Measurements from ENCODE around the gene CNTRL.

Gene CNTRL

DNA sequence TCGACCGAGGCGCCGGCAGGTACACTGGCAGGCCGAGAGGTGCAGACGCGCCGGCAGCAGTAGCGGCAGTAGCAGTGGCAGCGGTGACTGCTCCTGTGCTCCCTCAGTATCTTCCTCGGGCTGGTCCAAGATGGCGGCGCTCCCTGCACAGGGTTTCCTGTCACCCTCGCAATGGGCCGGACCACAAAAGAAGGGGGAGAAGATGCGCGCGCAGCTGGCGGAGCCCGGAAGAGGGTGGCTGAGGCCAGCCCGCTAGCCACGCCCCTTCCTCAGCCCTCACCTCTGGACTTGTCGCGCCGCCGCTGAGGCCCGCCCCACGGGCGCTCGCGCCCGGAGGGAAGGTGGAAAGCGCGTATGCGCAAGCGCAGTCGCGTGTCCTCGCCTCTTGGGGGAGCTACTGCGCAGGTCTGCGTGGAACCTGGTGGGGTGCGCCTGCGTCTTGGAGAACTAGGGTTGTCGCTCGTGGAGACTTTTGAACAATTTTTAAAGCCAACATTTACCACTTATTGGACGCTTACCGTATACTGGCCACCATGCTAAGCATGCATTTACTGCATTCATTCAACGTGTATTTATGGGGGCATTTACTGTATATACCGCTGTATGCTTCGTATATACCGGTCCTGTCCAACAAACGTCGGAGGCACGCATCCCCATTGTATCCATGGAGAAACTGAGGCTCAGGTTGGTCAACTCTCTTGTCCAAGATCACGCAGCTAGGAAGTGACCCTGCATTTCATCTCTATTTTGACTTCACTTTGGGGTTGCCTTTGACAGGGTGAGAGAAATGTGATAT lies 127.2 kb downstream of the CNTRL start, which contains the start of gene RAB14:
Gene RAB14 (minus strand): TSS at position 132 of the 796 bp plus-strand sequence. CDS start 8,457 bp downstream, outside the sequence.
- peak; percentile 90 for DNase-seq (ENCODE audit: low read depth)

DNA sequence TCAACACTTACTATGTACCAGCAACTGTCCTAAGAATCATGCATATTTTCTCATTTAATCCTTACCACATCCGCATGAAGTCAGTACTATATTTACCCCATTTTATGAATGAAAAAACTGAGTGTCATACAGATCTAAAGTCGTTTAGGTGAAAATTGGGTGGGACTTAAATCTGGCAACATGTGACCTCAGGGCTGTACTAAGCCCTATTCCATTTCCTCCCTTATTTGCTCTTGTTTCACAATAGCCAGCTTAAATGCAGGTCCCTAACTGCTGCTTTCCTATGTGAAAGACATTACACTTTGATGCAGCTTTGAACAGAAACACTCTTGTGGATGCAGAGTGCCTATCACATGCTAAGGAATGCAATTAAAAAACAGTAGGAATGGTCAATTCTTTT lies 129.4 kb downstream of the CNTRL start:
- DNase-seq (ENCODE audit: low read depth), result no peak

DNA sequence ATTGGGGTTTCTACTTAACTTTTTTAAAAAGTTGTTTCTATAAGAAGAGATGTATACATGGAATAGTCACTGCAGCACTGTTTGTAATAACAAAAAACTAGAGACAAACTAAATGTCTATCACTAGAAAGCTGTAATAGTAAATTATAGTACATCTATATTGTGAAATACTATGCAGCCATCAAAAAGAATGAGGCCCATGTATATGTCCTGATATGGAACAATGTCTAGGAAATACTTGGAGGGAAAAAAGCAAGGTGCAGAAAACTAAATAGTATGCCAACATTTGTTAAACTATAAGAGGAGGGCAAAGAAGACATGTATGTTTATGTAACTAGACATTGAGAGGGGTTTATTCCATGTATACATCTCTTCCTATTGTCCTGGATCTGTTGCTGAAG lies 129.9 kb downstream of the CNTRL start:
- no peak for DNase-seq (ENCODE audit: low read depth)

DNA sequence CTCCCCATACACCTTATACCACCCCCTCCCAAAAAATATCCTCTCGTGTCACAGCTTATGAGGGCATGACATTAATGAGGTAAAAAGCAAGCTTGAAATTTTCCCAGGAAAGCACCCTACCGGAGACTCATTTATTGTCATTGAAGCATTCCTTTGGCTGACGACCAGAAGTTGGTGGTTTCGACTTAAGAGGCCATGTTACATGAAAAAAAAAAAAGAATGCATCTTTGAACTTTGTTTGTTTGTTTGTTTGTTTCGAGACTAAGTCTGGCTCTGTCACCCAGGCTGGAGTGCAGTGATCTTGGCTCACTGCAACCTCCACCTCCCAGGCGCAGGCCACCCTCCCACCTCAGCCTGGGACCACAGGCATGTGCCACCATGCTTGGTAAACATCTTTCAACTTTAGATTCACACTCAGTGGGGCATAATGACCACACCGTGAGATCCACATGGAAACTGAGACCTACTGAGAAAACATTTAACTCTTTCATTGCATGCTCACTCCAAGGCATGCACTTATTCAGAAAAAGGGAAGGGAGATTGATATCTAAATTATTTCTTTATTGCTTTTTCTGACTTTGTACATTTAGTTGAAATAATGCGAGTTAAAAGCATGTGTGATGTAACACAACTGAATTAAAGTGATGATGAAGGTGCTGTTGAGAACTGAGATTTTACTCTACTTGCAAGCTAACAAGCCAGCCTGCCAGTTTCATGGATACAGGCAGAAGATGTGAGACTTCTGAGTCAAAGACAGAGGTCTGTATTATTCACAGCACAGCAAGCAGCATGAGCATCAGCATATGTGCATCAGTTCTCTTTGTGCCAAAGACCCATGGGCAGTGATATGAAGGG lies 132.0 kb downstream of the CNTRL start:
- no peak for DNase-seq (ENCODE audit: low read depth)

DNA sequence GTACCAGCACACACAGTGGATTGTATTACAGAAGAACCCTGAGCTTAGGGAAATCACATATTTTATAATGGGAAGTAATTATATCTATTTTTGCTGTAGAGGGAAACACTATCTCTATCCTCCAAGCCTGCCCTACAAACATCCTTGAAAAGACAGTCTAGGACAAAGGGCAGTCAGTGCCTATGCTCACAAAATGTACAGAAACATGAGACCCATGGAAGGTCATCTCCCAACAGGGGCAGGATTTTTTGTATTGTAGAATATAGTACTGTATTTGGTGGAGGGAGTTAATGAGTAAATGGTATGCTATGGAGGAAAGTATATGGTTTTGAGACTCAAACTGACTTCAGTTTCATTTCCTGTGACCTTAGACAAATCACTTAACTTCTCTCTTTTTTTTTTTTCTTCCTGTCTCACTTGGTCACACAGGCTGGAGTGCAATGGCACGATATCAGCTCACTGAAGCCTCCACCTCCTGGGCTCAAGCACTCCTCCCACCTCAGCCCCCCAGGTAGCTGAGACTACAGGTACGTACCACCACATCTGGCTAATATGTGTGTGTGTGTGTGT lies 132.7 kb downstream of the CNTRL start:
- no peak for DNase-seq (ENCODE audit: low read depth)

DNA sequence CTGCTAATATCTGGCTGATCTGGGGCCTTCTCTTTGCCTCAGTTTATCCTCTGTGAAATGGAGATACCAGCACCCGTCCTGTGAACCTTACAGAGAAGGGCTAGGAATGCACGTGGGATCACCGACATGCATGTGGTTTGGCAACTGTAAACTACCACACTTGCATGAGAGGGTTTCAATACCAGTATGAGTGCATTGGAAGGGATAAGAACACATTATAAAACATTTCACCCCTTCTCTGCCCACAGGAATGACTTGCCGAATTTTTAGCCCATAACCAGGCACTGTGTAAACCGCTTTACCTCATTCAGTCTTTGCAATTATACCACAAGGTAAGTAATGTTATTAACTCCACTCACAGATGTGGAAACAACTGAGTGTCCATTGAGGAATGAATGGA lies 135.8 kb downstream of the CNTRL start:
- DNase-seq (ENCODE audit: low read depth), result no peak

DNA sequence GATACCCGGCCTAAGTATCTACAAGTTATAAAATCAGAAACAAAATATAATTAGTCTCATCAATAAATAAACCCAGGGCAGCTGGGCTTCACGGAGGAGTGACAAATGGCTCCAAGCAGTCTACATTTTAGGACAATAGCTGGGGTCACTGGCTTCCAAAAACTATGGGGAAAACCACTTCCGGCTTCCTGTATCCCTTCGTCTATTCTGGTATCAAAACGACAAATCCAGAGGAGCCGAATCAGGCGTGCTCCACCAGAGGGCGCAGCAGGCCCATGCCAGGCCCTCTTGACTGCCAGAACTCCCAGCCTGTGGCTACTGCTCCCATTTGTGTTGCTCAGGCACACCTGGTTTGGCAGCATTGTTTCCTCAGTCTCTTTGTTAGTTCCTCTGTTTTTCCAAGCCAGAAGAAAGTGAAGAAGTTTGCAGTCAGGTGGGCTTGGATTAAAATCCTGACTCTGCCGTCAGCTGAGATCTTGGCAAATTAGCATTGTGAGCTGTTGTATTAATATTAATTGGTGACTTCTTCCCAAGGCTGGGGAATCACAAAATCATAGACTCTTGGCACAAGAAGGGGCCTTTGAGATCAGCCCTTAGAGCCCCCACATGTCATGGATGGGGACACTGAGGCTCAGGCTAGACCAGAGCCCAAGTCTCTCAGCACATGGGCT lies 138.5 kb downstream of the CNTRL start:
- peak; percentile 65 for DNase-seq (ENCODE audit: low read depth)

DNA sequence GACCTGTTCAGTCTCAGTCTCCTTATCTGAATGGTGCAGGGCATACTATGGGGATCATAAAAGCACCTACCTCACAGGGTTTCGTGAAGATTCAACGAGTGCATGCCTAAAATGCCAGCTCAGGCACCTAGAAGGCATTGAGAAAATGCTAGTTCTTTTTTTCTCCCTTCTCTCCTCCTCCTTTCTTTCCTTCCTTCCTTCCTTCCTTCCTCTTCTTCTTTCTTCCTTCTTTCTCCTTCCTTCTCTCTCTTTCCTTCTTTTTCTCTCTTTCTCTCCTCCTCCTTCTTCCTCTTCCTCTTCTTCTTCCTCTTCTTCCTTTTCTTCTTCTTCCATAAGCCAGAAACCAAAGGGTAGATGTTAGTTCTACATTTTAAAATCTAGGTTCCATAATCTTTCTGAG lies 139.2 kb downstream of the CNTRL start:
- no peak for DNase-seq (ENCODE audit: low read depth)

DNA sequence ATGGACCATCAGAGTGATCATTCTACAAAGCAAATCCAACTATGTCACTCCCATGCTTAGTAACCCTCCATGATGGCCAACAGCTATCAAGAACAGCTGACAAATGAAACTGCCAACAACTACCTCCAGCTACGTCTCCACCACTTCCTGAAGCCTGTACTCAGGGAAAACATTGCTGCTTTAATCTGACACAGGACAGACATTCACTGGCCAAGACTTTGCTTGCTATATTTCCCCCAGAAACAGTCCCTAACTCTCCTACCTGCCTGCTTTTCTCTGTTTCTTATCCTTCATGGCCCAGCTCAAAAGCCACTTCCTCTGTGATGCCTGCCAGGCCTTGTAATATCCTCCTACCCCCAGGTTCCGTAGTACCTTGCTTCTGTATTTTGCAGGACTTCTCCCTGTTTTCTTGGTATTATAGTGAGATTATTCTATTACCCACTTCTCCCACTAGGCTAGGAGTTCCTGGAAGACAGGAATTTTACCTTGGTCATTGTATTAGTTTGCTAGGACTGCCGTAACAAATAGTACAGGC lies 141.6 kb downstream of the CNTRL start:
- no peak for DNase-seq (ENCODE audit: low read depth)

DNA sequence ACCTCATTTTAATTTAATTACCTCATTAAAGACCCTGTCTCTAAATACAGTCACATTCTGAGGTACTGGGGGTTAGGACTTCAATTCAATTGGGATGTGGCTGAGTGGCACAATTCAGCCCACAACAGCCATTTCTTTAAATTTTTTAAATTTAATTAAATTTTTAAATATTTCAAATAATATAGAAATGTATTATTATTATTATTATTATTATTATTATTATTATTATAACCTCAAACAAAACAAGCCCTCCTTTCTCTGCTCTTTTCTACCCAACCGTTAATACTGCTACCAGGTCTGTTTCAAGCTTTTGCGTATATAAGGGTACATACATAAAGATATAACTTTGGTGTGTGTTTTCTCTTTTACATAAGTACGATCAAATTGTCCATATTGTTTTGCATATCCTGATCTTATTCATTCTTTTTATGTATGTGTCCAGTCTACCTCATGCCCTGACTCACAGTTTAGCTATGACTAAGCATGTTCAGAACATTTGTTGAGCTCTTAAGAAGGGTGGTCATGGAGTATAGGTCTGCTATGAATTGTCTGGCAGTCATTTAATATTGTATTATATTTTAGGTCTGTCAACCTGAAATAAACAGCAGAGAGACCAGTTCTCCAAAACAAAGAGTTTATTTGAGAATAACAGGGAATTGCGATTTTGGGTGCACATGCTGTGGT lies 143.0 kb downstream of the CNTRL start:
- DNase-seq (ENCODE audit: low read depth), result no peak

DNA sequence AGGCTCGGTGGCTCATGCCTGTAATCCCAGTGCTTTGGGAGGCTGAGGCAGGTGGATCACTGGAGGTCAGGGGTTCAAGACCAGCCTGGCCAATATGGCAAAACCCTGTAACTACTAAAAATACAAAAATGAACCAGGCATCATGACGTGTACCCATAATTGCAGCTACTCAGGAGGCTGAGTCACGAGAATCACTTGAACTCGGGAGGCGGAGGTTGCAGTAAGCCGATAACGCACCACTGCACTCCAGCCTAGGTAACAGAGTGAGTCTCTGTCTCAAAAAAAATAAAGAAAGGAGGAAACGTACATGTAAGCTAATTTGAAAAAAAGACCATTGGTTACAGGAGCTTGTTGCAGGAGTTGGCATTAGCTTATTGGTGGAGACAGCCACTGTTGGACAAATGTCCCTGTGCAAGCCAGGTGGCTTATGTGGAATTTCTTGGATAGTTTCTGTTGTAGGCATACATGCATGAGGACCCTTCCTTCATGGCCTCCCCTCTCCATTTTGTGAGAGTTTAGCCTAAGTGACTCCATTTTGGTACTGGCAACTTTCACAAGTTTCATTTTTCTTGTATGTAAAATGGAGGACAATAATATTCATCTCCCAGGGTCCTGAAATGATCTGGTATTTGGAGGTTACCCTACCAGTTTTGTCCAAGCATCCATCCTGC lies 143.7 kb downstream of the CNTRL start:
- DNase-seq (ENCODE audit: low read depth), result no peak

DNA sequence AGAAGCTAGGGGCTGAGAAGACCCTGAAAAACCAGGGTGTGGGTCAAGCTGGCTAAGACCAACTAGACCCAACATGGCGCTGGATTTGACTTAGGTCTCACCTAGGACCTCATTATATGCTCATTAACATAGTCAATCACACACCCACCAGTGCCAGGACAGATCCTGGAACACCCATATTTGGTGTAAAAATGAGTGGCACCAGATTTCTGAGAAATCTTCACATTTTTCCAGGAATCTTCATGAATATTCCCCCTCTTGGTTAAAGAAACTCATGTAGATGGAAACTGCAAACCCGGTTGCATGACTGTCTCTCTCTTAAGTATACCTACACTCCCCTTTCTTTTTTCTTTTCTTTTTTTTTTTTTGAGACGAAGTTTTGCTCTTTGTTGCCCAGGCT lies 144.8 kb downstream of the CNTRL start:
- DNase-seq (ENCODE audit: low read depth), result no peak

DNA sequence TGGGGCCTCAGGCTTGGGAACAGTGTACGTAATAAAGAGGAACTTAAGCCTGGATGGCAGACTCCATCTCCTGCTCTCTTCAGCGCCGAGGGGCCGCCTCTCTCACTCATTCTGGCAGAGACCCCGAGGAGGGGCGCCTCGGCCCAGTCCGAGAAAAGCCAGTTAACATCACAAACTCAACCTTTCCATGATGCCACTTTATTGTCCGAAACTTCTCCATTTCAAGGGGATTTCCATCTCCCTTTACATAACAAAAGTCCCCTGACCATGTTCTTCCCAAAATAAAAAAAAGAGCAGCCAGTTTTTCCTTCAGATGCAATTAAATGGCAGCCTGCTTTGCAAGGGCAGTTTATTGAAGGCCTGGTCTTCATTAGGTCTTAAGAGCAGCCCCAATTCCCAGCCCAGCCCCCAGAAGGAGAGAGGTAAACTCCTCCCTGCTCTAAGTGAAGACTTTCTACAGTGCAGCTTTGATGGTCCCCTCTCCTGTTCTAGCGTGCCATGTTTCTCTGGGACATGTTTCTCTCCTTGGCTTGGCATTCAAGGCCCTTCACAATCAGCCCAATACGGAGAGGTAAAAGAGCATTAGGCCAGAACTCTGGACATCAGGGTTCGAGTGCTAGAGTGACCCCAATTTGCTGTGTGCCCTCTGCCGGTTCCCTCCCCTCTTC lies 146.4 kb downstream of the CNTRL start:
- DNase-seq (ENCODE audit: low read depth), result no peak

DNA sequence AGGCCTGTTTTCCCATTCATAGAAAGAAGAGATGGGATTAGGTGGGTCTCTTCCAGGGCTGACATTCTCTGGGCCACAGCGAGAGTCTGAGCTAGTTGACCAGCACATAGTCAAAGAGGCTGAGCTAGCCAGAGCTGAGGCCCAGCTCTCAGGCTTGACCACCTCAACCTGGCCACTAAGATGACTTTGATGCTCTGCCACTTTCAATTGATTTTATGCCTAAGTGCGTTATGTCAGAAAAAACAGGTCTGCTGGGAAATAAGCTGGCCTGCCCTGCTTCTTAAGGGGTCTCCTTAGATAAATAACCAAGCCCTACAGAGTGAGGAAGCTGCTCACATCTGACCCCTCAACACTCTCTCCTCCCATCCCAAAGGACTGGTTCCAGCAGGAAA lies 146.9 kb downstream of the CNTRL start:
- no peak for DNase-seq (ENCODE audit: low read depth)

DNA sequence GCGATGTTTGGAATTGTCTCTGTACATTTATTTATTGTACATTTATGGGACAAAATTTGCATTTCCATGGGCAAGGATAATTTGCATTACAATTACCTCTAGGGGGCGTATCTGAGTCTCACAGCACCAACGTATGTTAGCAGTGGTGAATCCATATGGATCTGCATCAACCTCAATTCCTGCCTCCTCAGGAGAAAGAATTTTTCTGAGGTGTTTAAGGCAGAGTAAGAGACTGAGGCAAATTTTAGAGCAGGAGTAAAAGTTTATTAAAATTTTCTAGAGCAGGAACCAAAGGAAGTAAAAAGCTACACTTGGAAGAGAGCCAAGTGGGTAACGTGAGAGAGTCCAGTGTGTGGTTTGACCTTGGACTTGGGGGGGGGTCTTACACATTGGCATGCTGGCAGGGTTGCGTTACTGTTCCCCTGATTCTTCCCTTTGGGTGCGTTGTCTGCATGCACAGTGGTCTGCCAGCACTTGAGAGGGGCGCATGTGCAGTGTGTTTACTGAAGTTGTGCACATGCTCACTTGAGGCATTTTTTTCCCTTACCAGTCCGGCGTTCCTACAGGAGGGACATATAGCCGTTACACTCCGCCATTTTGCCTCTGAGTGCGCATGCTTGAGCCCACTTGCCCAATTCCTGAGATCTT lies 147.9 kb downstream of the CNTRL start:
- DNase-seq (ENCODE audit: low read depth), result no peak

DNA sequence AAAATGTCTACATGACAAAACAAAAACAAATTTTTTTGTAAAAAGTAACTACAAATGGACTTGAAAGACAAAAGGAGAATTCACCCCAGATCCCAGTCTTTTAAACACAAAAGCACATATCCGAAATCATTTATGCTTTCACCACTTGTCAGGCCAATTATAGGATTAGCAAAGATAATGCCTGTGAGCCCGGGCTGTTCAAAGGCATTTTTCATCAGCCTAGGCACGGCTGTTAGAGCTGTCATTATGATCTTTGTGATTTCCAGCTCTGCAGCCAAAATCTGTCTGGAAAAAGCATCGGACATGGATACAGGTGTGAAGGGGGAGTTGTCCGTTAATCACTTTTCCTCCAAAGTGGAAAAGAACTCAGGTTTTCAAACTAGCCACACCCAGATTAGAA lies 150.5 kb downstream of the CNTRL start:
- DNase-seq (ENCODE audit: low read depth), result no peak

DNA sequence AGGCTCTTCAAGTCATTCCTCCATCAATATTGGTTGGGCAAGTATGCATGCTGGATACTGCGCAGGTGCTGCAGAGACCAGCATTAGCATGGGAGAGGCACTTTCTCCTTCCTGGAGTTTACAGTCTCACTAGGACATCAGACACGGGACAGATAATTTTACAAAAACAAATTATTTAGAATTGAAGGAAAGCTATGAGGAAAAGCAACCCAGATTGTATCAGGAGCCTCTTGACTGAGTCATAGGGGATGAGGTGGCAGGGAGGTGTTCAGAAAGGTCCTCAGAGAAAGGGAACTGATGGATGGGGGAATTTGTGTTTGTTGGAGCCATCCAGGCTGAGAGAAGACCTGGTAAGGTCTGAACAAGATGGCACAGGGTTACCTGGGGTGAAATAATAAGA lies 151.4 kb downstream of the CNTRL start:
- no peak for DNase-seq (ENCODE audit: low read depth)

Measured in HS-27A (cell line).